HepG2 (cell line): Measurements from ENCODE around the gene LCAT. TPM values are rescaled to one million over a fixed set of nuclear protein-coding genes. Genes with fewer than 3 reads are reported as not detected.

Experiments
- AGO1 ChIP-seq: fragments of 200-400 bp; formaldehyde crosslinking; IDR thresholded peaks from 2 replicates; pipeline ENCODE4 v1.6.1; 2017; ENCODE audit warnings: mild to moderate bottlenecking, low read depth, low read length, moderate library complexity; ENCODE audit not compliant: poor library complexity, severe bottlenecking
- ATRX ChIP-seq: sonication (generic); formaldehyde crosslinking; IDR thresholded peaks from 2 replicates; pipeline ENCODE4 v1.4.0; 2020; ENCODE audit warnings: missing genetic modification reagents, borderline replicate concordance
- CEBPB ChIP-seq: IDR thresholded peaks from 2 replicates; pipeline ENCODE4 v1.6.1; 2011; ENCODE audit warnings: low read depth, low read length, improper control_type of control experiment, borderline replicate concordance
- CHCHD3 ChIP-seq: sonication (generic); formaldehyde crosslinking; IDR thresholded peaks from 2 replicates; pipeline ENCODE4 v1.8.0; 2022; ENCODE audit warnings: mild to moderate bottlenecking, missing genetic modification reagents, moderate library complexity
- THAP11 ChIP-seq: IDR thresholded peaks from 2 replicates; pipeline ENCODE4 v1.6.1; 2016; ENCODE audit warnings: missing biosample characterization, missing genetic modification reagents
- ZNF589 ChIP-seq: sonication (generic); formaldehyde crosslinking; conservative IDR thresholded peaks from 2 replicates; pipeline ENCODE4 v1.8.0; 2022; ENCODE audit warnings: mild to moderate bottlenecking, moderate library complexity, missing genetic modification reagents
- ZNF598 ChIP-seq: sonication (generic); formaldehyde crosslinking; IDR thresholded peaks from 2 replicates; pipeline ENCODE4 v1.5.1; 2020; ENCODE audit warnings: mild to moderate bottlenecking, missing genetic modification reagents, borderline replicate concordance
- ZNF780A ChIP-seq: sonication (generic); formaldehyde crosslinking; IDR thresholded peaks from 2 replicates; pipeline ENCODE4 v1.8.0; 2022; ENCODE audit warnings: mild to moderate bottlenecking, missing genetic modification reagents, moderate library complexity
- polyA plus RNA-seq, 8 experiments: library from polyadenylated mRNA; depleted of rRNA in 3 of 8; stranded (reverse) in 7 of 8; unstranded in 1 of 8; fragments of >200 nt; fragmentation: Illumina TruSeq in 4 of 8; extraction: Trizol in 4 of 8; gene quantifications; 2 replicates each; pipeline versions ENCODE4 v1.2.1 to v1.2.3, GENCODE V29; 2011 to 2016; ENCODE audit warnings: low read depth in 4 of 8, missing spikeins in 1 of 8, mixed read lengths in 1 of 8; ENCODE audit not compliant: insufficient read depth in 1 of 8
- total RNA-seq, 5 experiments: library from RNA; depleted of rRNA; stranded (reverse); fragments of >200 nt; fragmentation: Illumina TruSeq; extraction: Trizol; gene quantifications; 2 replicates each; pipeline ENCODE4 v1.2.3, GENCODE V29; 2016; ENCODE audit warnings: low read depth in 1 of 5
- TF ChIP-seq, protein P1 (sequence below): IDR thresholded peaks from 2 replicates; pipeline ENCODE4 v1.4.0; 2020; ENCODE audit warnings: mild to moderate bottlenecking, missing genetic modification reagents
- TF ChIP-seq, protein P2 (sequence below): sonication (generic); formaldehyde crosslinking; IDR thresholded peaks from 2 replicates; pipeline ENCODE4 v1.4.0; 2020; ENCODE audit warnings: mild to moderate bottlenecking, missing genetic modification reagents
- TF ChIP-seq, protein P3 (sequence below): sonication (generic); formaldehyde crosslinking; conservative IDR thresholded peaks from 2 replicates; pipeline ENCODE4 v1.4.0; 2020; ENCODE audit warnings: missing genetic modification reagents
- TF ChIP-seq, protein P4 (sequence below): sonication (generic); formaldehyde crosslinking; IDR thresholded peaks from 2 replicates; pipeline ENCODE4 v1.5.0; 2020; ENCODE audit warnings: mild to moderate bottlenecking, missing genetic modification reagents, moderate library complexity
- TF ChIP-seq, protein P5 (sequence below): sonication (generic); formaldehyde crosslinking; IDR thresholded peaks from 2 replicates; pipeline ENCODE4 v1.5.0; 2020; ENCODE audit warnings: missing genetic modification reagents
- TF ChIP-seq, protein P6 (sequence below): sonication (generic); formaldehyde crosslinking; IDR thresholded peaks from 2 replicates; pipeline ENCODE4 v1.4.0; 2020; ENCODE audit warnings: missing genetic modification reagents

Gene LCAT
- total and polyA plus RNA-seq, 2 of the 13 experiments (the other 11 are each of a cell fraction or from before 2014, with no cell fraction given): 36.1 to 38.9 TPM

DNA sequence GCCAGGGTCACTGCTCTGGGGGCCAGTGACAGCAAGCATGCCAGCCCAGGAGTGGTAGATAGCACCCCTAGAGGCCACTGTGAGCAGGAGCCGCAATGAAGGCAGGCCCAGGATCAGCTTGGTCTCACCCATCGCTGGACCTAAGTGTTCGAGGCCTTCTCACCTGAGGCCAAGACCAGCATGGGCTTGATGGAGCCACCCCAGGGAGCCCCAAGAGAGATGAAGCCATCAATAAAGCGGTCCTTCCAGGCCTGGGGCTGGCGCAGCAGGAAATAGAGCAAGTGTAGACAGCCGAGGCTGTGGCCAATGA is 1.8 kb downstream of the LCAT start (continued):
- TF ChIP-seq CHCHD3 (CRISPR knock-in tag) (0 out of 2 replicates have a peak, but pooled peaks have one; percentile 20), ZNF598 (CRISPR knock-in tag) (no peak), ATRX (CRISPR knock-in tag) (no peak), CEBPB (no peak), ZNF589 (CRISPR knock-in tag) (no peak), AGO1 (no peak), THAP11 (no peak), ZNF780A (CRISPR knock-in tag) (no peak)
- TF ChIP-seq, protein P1, sequence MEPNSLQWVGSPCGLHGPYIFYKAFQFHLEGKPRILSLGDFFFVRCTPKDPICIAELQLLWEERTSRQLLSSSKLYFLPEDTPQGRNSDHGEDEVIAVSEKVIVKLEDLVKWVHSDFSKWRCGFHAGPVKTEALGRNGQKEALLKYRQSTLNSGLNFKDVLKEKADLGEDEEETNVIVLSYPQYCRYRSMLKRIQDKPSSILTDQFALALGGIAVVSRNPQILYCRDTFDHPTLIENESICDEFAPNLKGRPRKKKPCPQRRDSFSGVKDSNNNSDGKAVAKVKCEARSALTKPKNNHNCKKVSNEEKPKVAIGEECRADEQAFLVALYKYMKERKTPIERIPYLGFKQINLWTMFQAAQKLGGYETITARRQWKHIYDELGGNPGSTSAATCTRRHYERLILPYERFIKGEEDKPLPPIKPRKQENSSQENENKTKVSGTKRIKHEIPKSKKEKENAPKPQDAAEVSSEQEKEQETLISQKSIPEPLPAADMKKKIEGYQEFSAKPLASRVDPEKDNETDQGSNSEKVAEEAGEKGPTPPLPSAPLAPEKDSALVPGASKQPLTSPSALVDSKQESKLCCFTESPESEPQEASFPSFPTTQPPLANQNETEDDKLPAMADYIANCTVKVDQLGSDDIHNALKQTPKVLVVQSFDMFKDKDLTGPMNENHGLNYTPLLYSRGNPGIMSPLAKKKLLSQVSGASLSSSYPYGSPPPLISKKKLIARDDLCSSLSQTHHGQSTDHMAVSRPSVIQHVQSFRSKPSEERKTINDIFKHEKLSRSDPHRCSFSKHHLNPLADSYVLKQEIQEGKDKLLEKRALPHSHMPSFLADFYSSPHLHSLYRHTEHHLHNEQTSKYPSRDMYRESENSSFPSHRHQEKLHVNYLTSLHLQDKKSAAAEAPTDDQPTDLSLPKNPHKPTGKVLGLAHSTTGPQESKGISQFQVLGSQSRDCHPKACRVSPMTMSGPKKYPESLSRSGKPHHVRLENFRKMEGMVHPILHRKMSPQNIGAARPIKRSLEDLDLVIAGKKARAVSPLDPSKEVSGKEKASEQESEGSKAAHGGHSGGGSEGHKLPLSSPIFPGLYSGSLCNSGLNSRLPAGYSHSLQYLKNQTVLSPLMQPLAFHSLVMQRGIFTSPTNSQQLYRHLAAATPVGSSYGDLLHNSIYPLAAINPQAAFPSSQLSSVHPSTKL (CRISPR knock-in tag): no peak
- TF ChIP-seq, protein P2, sequence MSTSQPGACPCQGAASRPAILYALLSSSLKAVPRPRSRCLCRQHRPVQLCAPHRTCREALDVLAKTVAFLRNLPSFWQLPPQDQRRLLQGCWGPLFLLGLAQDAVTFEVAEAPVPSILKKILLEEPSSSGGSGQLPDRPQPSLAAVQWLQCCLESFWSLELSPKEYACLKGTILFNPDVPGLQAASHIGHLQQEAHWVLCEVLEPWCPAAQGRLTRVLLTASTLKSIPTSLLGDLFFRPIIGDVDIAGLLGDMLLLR (CRISPR knock-in tag): no peak
- TF ChIP-seq, protein P3, sequence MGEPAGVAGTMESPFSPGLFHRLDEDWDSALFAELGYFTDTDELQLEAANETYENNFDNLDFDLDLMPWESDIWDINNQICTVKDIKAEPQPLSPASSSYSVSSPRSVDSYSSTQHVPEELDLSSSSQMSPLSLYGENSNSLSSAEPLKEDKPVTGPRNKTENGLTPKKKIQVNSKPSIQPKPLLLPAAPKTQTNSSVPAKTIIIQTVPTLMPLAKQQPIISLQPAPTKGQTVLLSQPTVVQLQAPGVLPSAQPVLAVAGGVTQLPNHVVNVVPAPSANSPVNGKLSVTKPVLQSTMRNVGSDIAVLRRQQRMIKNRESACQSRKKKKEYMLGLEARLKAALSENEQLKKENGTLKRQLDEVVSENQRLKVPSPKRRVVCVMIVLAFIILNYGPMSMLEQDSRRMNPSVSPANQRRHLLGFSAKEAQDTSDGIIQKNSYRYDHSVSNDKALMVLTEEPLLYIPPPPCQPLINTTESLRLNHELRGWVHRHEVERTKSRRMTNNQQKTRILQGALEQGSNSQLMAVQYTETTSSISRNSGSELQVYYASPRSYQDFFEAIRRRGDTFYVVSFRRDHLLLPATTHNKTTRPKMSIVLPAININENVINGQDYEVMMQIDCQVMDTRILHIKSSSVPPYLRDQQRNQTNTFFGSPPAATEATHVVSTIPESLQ (CRISPR knock-in tag): no peak
- TF ChIP-seq, protein P4, sequence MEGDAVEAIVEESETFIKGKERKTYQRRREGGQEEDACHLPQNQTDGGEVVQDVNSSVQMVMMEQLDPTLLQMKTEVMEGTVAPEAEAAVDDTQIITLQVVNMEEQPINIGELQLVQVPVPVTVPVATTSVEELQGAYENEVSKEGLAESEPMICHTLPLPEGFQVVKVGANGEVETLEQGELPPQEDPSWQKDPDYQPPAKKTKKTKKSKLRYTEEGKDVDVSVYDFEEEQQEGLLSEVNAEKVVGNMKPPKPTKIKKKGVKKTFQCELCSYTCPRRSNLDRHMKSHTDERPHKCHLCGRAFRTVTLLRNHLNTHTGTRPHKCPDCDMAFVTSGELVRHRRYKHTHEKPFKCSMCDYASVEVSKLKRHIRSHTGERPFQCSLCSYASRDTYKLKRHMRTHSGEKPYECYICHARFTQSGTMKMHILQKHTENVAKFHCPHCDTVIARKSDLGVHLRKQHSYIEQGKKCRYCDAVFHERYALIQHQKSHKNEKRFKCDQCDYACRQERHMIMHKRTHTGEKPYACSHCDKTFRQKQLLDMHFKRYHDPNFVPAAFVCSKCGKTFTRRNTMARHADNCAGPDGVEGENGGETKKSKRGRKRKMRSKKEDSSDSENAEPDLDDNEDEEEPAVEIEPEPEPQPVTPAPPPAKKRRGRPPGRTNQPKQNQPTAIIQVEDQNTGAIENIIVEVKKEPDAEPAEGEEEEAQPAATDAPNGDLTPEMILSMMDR (CRISPR knock-in tag): peak; percentile 91
- TF ChIP-seq, protein P5, sequence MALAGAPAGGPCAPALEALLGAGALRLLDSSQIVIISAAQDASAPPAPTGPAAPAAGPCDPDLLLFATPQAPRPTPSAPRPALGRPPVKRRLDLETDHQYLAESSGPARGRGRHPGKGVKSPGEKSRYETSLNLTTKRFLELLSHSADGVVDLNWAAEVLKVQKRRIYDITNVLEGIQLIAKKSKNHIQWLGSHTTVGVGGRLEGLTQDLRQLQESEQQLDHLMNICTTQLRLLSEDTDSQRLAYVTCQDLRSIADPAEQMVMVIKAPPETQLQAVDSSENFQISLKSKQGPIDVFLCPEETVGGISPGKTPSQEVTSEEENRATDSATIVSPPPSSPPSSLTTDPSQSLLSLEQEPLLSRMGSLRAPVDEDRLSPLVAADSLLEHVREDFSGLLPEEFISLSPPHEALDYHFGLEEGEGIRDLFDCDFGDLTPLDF: no peak
- TF ChIP-seq, protein P6, sequence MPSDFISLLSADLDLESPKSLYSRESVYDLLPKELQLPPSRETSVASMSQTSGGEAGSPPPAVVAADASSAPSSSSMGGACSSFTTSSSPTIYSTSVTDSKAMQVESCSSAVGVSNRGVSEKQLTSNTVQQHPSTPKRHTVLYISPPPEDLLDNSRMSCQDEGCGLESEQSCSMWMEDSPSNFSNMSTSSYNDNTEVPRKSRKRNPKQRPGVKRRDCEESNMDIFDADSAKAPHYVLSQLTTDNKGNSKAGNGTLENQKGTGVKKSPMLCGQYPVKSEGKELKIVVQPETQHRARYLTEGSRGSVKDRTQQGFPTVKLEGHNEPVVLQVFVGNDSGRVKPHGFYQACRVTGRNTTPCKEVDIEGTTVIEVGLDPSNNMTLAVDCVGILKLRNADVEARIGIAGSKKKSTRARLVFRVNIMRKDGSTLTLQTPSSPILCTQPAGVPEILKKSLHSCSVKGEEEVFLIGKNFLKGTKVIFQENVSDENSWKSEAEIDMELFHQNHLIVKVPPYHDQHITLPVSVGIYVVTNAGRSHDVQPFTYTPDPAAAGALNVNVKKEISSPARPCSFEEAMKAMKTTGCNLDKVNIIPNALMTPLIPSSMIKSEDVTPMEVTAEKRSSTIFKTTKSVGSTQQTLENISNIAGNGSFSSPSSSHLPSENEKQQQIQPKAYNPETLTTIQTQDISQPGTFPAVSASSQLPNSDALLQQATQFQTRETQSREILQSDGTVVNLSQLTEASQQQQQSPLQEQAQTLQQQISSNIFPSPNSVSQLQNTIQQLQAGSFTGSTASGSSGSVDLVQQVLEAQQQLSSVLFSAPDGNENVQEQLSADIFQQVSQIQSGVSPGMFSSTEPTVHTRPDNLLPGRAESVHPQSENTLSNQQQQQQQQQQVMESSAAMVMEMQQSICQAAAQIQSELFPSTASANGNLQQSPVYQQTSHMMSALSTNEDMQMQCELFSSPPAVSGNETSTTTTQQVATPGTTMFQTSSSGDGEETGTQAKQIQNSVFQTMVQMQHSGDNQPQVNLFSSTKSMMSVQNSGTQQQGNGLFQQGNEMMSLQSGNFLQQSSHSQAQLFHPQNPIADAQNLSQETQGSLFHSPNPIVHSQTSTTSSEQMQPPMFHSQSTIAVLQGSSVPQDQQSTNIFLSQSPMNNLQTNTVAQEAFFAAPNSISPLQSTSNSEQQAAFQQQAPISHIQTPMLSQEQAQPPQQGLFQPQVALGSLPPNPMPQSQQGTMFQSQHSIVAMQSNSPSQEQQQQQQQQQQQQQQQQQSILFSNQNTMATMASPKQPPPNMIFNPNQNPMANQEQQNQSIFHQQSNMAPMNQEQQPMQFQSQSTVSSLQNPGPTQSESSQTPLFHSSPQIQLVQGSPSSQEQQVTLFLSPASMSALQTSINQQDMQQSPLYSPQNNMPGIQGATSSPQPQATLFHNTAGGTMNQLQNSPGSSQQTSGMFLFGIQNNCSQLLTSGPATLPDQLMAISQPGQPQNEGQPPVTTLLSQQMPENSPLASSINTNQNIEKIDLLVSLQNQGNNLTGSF (CRISPR knock-in tag): no peak
